DOHH2 (cell line): Measurements from ENCODE around the gene PLPPR1.

Experiments used
- H3F3A ChIP-seq: fragments of 200-600 bp; sonication (generic), shearing (Covaris generic); 2 replicates; pipeline ENCODE4 v1.6.0; 2016; ENCODE audit warnings: antibody characterized with exemption, mild to moderate bottlenecking; ENCODE audit not compliant: control insufficient read depth, insufficient read depth
- H3K27ac ChIP-seq: fragments of 200-600 bp; sonication (generic); 2 replicates; pipeline ENCODE4 v1.5.1; 2014; ENCODE audit warnings: low read depth, mild to moderate bottlenecking, low read length, moderate library complexity
- H3K27me3 ChIP-seq: fragments of 200-600 bp; sonication (generic); 2 replicates; pipeline ENCODE4 v1.6.1; 2014; ENCODE audit warnings: mild to moderate bottlenecking, low read length, mixed read lengths; ENCODE audit not compliant: control insufficient read depth
- H3K36me3 ChIP-seq: fragments of 200-600 bp; sonication (generic); 2 replicates; pipeline ENCODE4 v1.6.1; 2014; ENCODE audit warnings: mild to moderate bottlenecking, low read length, moderate library complexity, mixed read lengths; ENCODE audit not compliant: control insufficient read depth
- H3K4me1 ChIP-seq: fragments of 200-600 bp; sonication (generic); 2 replicates; pipeline ENCODE4 v1.6.1; 2014; ENCODE audit warnings: mild to moderate bottlenecking, low read length, mixed read lengths; ENCODE audit not compliant: control insufficient read depth
- H3K4me2 ChIP-seq: fragments of 200-600 bp; sonication (generic); 2 replicates; pipeline ENCODE4 v1.6.0; 2014; ENCODE audit warnings: mild to moderate bottlenecking, low read length, moderate library complexity
- H3K4me3 ChIP-seq: fragments of 200-600 bp; sonication (generic); 2 replicates; pipeline ENCODE4 v1.5.1; 2014; ENCODE audit warnings: mild to moderate bottlenecking, low read length, mixed read lengths
- H3K79me2 ChIP-seq: fragments of 200-600 bp; sonication (generic); 2 replicates; pipeline ENCODE4 v1.6.1; 2014; ENCODE audit warnings: mild to moderate bottlenecking, low read length, mixed read lengths; ENCODE audit not compliant: control insufficient read depth
- H3K9me2 ChIP-seq: fragments of 200-600 bp; sonication (generic); replicated peaks from 2 replicates; pipeline ENCODE4 v1.6.1; 2014; ENCODE audit warnings: mild to moderate bottlenecking, low read length, mixed read lengths; ENCODE audit not compliant: control insufficient read depth
- H3K9me3 ChIP-seq: fragments of 200-600 bp; sonication (generic); 2 replicates; pipeline ENCODE4 v1.6.1; 2014; ENCODE audit warnings: antibody characterized with exemption, low read length, mixed read lengths; ENCODE audit not compliant: control insufficient read depth, insufficient read depth
- H4K20me1 ChIP-seq: fragments of 200-600 bp; sonication (generic); 2 replicates; pipeline ENCODE4 v1.6.0; 2014; ENCODE audit warnings: low read depth, mild to moderate bottlenecking, antibody characterized with exemption, low read length, moderate library complexity; ENCODE audit not compliant: control insufficient read depth, insufficient read depth
- EZH2phosphoT487 ChIP-seq: fragments of 200-600 bp; sonication (generic); IDR thresholded peaks from 2 replicates; pipeline ENCODE4 v1.6.1; 2017; ENCODE audit warnings: borderline replicate concordance, mild to moderate bottlenecking, antibody characterized with exemption, low read length, moderate library complexity, mixed read lengths
- TF ChIP-seq, protein P1 (sequence below): fragments of 200-600 bp; sonication (generic); IDR thresholded peaks from one replicate; pipeline ENCODE4 v1.5.1; 2014; ENCODE audit warnings: antibody characterized with exemption, mild to moderate bottlenecking, low read depth, low read length; ENCODE audit not compliant: poor library complexity, severe bottlenecking

PLPPR1 gene

DNA sequence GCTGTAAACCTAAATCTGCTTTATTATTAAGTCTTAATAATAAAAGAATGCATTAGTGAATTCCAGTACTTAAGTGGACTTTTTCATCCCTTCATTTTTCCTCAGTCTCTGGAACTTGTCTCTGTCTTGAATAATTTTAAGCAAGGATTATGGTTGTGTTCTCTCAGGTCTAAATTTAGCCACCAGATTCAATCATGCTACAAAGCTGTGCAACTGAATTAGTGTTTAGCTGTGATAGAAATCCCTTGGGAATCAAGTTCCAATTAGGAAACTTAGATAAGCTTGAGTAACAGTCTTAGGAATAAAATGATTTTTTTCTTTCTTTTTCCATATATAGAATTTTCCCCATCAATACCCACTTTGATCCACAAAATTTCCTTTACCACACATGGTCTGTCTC lies 104.3 kb downstream of the PLPPR1 start:
- no peaks in the 10 kb centered on the region for H4K20me1 ChIP-seq
- no peaks in the 10 kb centered on the region for H3K36me3 ChIP-seq
- H3F3A ChIP-seq: no peaks in the 10 kb centered on the region
- H3K27ac ChIP-seq: no peak overlapping the region
- H3K4me3 ChIP-seq: no peak overlapping the region
- H3K27me3 ChIP-seq: 0 out of 2 replicates have a peak, but pooled peaks cover 3% of the 10 kb centered on the region
- TF ChIP-seq, protein P1, sequence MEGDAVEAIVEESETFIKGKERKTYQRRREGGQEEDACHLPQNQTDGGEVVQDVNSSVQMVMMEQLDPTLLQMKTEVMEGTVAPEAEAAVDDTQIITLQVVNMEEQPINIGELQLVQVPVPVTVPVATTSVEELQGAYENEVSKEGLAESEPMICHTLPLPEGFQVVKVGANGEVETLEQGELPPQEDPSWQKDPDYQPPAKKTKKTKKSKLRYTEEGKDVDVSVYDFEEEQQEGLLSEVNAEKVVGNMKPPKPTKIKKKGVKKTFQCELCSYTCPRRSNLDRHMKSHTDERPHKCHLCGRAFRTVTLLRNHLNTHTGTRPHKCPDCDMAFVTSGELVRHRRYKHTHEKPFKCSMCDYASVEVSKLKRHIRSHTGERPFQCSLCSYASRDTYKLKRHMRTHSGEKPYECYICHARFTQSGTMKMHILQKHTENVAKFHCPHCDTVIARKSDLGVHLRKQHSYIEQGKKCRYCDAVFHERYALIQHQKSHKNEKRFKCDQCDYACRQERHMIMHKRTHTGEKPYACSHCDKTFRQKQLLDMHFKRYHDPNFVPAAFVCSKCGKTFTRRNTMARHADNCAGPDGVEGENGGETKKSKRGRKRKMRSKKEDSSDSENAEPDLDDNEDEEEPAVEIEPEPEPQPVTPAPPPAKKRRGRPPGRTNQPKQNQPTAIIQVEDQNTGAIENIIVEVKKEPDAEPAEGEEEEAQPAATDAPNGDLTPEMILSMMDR: no peak
- no peak for TF ChIP-seq EZH2phosphoT487
- no peaks in the 10 kb centered on the region for H3K4me1 ChIP-seq
- no peaks in the 10 kb centered on the region for H3K9me2 ChIP-seq
- H3K4me2 ChIP-seq: no peak overlapping the region
- H3K79me2 ChIP-seq: no peaks in the 10 kb centered on the region
- H3K9me3 ChIP-seq: no peaks in the 10 kb centered on the region

- no peaks in the 10 kb centered on the region for H3K9me3 ChIP-seq
- 0 out of 2 replicates have a peak, but pooled peaks cover 3% of the 10 kb centered on the region for H3K27me3 ChIP-seq
- no peaks in the 10 kb centered on the region for H3K9me2 ChIP-seq
- TF ChIP-seq, protein P1: no peak
- no peak for TF ChIP-seq EZH2phosphoT487
- no peak overlapping the region for H3K27ac ChIP-seq
- no peaks in the 10 kb centered on the region for H4K20me1 ChIP-seq
- no peaks in the 10 kb centered on the region for H3K36me3 ChIP-seq
- H3F3A ChIP-seq: no peaks in the 10 kb centered on the region
- no peaks in the 10 kb centered on the region for H3K4me1 ChIP-seq
- no peak overlapping the region for H3K4me3 ChIP-seq
- H3K4me2 ChIP-seq: no peak overlapping the region
- H3K79me2 ChIP-seq: no peaks in the 10 kb centered on the region
These were observed 110.0 kb downstream of the PLPPR1 start for GRCh38 chr9:101138509-101138908.

DNA sequence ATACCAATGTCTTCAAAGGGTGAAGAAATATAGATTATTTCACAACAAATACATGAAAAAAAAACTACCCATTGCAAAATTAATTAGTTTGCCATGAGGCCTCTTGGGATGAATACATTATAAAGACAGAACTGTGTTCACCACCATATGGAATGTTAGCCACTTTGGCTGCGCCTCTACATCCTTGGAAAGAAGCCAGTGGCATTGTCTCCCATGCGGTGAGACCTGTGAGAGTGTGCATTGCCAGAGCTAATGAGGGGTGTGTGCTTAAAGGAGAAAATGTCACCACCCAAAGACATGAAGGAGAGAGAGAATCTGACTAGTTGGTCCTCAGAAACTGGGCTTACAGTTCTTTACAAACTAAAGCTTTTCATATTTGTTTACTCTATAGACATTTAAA lies 110.6 kb downstream of the PLPPR1 start:
- Histone ChIP-seq H3K79me2 (no peaks in the 10 kb centered on the region), H3K27ac (no peak overlapping the region), H3K9me3 (no peaks in the 10 kb centered on the region), H3F3A (no peaks in the 10 kb centered on the region), H3K36me3 (no peaks in the 10 kb centered on the region), H3K4me1 (no peaks in the 10 kb centered on the region), H3K9me2 (no peaks in the 10 kb centered on the region), H4K20me1 (no peaks in the 10 kb centered on the region), H3K4me3 (no peak overlapping the region), H3K4me2 (no peak overlapping the region), H3K27me3 (no peaks in the 10 kb centered on the region)
- TF ChIP-seq, protein P1: no peak
- no peak for TF ChIP-seq EZH2phosphoT487

DNA sequence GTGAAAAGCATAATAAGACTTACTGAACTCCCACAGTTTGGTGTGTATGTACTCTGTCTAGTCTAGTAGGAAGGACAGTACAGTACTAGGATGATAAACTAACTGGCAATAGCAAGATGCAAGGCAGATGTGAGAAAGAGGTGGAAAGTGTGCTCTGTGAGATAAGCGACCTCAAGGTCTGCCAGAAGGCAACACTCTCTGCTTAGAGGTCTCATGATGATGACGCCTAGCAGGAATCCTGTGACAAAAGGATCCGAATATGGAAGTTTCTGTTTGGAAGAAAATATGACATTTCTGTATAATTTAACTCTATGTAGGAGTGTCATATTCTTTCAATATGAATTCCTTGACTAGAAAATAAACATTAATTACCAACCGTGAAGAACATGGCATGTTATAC lies 112.2 kb downstream of the PLPPR1 start:
- H3K4me2 ChIP-seq: no peak overlapping the region
- no peak overlapping the region for H3K27ac ChIP-seq
- H3K9me3 ChIP-seq: no peaks in the 10 kb centered on the region
- no peaks in the 10 kb centered on the region for H3K9me2 ChIP-seq
- TF ChIP-seq, protein P1: no peak
- TF ChIP-seq EZH2phosphoT487: no peak
- no peaks in the 10 kb centered on the region for H3K4me1 ChIP-seq
- H3K79me2 ChIP-seq: no peaks in the 10 kb centered on the region
- H3K36me3 ChIP-seq: no peaks in the 10 kb centered on the region
- H3K27me3 ChIP-seq: no peaks in the 10 kb centered on the region
- H3F3A ChIP-seq: no peaks in the 10 kb centered on the region
- no peaks in the 10 kb centered on the region for H4K20me1 ChIP-seq
- no peak overlapping the region for H3K4me3 ChIP-seq
